ENCODE measurements around the gene UBL3.

Gene UBL3, protein sequence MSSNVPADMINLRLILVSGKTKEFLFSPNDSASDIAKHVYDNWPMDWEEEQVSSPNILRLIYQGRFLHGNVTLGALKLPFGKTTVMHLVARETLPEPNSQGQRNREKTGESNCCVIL

DNA sequence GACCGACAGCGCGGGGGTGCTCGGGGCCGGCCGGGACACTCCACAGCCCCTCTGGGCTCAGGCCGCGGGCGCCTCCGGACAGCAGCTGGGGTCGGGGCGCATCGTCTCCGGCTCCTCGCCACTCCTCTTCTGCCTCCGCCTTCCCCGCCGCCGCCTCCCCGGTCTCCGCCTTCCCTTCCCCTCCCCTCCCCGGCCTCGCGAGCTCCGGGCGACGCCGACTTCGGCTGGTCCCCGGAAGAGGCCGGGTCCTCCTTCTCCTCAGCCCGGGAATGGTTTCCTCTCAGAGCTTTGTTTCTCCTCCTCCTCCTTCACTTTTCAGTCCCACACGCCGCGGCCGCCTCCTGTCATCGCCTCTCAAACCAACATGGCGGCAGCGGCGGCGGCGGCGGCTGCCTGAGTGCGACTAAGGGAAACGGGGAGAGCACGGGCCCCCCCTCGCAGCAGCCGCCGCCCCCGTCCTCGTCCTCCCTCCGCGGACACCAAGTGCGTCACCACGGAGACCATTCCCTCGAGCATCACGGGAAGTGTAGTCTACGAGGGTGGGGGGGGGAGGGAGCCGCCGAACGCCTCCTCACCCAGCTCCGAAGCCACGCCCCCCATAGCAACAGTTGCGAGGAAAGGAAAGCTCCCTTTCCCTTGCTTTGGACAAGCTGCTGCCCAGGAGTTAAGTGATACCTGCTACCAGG lies at the start of gene UBL3:
UBL3 (minus strand) TSS at position 405 of the 686 bp plus-strand sequence. CDS start 1,079 bp downstream, outside the sequence.
- peak; percentile 99 for DNase-seq (ENCODE audit: low read depth, low spot score)

DNA sequence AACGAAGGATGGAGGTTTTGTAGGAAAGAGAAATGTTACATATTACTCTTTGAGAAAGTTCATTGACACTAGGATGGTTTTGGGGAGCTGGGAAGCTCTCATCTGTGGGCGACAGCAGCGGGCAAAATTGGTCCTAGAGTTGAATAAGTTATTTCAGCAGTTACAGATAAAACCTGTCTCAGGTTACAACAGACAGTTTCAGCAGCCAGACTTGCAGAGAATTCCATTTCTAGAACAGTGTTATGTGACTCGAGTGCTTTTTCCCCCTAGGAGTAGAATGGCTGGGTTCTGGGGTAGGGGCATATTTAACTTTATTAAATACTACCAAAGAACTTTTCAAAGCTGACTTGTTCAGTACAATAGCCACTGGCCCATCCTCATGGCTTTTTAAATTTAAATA lies 46.7 kb upstream of the UBL3 start:
- no peak for DNase-seq (ENCODE audit: low read depth, low spot score)

DNA sequence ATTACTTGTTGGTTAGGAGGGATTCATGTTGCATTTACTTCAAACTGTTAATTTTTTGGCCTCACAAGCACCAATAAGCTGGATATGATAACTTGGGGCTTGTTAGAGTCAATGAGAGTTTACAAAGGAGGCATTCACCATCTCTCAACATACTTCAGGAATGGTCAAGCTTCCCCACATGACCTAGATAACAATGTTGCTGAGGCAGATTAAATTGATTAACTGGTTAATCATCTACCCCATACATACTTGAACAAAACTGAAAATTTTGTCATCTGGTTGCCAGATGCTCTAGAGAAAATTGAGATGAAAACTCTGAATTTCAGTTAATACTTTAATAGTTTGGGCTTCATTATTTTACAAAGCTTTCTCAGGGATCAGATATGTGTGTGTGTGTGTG lies 43.0 kb upstream of the UBL3 start:
- DNase-seq (ENCODE audit: low read depth, low spot score) = no peak

DNA sequence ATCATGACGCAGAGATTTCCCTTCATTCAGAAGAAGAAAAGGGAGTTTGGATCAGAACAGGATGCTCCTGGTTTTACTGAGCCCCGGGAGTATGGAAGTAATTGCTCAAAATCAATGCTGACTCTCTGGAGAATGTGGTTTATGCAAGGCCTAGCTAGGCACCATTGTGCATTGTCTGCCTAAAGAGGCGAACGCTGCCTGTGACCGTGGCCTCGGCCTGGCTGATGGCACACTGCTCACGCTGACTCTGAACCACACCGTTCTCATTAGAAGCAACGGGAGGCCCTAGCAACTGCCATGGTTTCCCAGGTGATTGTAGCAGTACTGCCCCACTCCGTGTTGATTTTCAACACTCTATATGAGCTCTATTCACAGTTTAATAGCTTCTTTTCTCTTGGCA lies 41.7 kb upstream of the UBL3 start:
- DNase-seq (ENCODE audit: low read depth, low spot score) = no peak

DNA sequence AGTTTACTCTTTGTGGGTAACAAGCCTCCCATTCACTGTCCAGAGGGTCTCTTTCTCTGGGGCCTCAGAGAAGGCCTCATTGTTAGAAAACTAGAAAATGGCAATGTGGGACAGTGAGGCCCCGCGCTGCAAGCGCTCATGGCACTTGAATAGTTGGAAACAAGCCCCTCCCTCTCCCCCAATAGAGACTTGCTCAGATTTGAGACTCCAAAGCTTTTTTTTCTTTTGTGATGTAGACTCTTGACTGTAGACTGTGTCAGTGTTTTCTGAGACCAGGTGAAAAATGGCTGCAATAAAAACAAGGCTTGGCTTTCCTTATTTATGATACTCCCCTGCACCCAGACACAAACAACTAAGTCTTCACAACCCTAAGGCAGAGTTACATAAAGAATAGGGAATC lies 38.7 kb upstream of the UBL3 start:
- DNase-seq (ENCODE audit: low read depth, low spot score) = no peak

DNA sequence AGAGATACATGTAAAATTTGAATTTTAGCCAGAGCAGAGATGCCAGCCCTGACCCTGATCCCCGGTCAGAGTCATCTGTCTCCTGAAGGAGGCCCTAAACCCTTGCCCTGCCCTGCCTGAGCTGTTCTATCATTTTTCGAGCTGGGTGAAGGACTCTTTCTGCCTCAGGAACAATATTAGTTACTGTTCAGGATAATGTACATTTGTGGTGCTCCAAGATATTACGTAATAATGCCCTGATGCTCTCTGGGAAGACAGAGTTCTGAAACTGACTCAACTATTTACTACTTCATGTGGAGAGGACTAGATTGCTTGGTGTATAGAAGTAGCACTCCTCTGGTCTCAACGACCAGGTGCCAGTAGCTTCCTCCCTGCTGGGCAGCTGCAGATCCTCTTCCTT lies 37.9 kb upstream of the UBL3 start:
- no peak for DNase-seq (ENCODE audit: low read depth, low spot score)

DNA sequence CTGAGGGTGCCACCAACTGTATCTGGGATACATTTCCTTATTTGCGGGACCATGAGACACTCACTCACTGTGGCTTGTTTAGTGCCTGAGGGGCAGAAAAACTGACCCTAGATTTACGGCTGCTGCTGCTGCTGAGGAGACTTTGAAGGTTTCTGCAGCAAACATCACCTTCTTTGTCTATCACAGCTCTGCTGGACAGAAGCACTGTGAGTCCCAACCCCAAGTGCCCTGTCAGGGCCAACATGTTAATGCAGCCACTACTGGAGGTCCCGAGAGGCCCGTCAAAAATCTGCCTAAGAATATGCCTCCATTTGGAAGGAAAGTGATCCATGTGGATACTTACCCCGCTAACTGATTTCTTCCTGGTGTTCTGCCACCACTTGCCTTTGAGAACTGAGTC lies 37.3 kb upstream of the UBL3 start:
- DNase-seq (ENCODE audit: low read depth, low spot score) = no peak

DNA sequence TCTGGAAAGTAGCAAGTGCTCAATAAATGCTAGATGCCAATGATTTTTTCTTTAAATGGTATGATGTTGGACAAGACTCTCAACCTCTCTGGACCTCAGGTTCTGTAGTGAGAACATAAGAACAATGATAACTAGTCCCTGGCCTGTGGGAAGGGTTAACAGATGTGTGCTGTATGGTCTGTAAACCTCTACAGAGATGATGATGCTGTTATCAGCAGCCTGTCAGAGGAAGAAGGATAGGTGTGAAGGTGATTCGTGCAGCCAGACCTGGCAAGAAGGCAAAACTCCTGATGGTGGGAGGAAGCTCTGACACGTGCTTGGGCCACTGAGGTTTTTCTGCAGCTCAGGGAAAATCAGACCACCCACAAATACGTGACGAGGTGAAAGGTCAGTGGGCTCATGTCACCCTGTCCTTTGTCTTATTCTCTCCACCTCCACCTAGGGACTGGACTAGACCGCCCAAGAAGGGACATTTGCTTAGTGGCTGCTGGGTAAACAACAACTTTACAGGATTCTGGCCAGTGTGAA lies 36.7 kb upstream of the UBL3 start:
- DNase-seq (ENCODE audit: low read depth, low spot score) = no peak

DNA sequence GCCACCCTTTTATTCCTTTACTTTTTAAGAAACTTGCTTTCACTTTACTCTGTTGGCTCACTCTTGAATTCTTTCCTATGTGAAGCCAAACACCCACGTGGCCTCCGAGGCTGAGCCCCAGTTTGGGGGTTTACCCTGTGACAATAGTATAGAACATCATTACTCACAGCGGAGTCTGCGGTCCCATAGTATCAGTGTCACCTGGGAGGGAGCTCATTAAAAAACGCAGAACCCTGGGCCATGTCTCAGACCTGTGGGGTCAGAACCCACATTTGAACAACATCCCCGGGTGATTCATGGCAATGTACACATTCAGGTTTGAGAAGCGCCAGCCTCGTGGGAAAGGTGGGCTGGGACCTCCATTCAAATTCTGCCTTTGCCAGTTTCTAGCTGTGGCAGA lies 36.0 kb upstream of the UBL3 start:
- DNase-seq (ENCODE audit: low read depth, low spot score) = no peak

DNA sequence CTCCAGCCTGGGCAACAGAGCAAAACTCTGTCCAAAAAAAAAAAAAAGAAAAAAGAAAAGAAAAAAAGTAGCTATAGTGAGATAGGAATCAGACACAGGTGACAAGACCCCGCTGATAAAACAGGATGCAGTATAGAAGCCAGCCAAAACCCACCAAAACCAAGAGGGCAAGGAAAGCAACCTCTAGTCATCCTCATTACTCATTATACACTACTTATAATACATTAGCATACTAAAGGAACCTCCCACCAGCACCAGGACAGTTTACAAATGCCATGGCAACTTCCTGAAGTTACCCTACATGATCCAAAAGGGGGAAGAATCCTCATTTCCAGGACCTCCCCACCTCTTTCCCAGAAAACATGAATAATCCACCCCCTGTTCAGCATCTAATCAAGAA lies 35.6 kb upstream of the UBL3 start:
- no peak for DNase-seq (ENCODE audit: low read depth, low spot score)

DNA sequence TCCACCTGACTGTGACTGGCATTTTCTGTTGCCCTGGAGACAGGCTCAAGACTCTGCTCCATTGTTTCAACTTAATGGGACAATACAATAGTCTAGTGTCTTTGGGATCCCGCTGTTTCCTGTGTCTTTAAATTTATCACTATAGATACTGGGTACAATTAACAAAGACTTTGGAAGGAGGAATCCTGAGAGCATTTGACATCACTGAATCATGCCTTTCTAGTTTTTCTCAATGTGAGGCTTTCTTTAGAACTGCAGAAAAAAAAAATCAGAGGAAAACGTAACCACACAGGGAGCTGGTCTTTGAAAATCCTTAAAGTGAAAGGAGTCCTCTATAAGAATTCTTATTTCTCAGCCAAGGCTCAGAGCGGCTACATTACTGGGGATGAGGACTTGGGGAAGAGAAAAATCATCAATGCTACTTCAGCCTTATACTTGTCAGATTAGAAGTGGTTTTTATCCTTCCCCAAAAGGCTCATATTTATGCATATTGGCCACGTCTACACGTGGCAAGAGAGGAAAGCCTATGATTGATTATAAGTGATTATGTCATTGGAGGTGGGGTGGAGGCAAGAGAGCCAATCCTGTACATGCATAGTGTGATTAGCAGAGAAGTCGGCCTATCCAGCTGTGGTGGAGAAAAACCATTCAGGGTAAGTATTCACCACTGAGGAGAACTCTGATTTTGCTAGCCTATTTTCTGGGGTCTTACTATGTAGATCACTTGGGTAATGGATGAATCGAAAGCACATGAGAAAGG lies 34.4 kb upstream of the UBL3 start:
- peak; percentile 45 for DNase-seq (ENCODE audit: low read depth, low spot score)

DNA sequence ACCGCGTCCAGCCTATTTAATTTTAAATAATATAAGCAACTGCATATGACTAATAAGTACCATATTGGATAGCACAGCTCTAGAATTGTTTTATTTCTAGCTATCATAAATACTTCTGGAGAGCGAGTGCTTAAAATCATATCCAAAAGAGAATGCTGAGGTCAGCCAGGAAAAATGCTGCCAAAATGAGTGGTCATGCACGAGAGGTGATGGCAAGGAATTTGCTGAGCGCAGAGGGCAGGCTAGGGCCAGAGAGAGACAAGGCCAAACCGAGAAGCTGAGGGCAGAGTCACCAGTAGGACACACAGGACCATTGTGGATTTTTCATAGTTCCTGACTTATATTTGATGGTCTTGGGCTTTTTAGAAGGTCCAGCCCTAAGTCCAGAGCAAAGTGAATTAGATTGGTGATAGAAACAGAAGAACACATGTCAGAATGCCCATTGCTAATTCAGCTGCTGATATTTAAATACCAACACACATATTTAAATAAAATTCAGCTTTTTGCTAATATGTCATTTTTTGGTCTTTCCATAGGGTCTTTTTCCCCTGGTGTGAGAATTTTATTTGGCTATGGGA lies 33.6 kb upstream of the UBL3 start:
- no peak for DNase-seq (ENCODE audit: low read depth, low spot score)

DNA sequence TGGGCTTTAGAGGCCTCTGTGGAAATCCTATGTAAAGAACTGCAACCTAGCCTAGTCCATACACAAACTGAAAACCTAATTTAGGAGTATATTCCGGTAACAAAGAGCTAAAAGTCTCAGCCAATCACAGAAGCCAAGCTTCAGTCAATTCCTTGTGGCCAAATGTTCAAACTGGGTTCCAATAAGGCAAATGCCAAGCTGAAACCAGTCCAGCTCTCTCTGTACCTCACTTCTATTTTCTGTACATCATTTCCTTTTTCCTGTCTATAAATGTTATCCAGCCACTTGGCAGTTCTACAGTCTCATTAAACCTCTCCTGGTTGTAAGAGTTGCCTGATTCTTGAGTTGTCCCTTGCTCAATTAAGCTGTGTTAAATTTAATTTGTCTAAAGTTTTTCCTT lies 31.7 kb upstream of the UBL3 start:
- DNase-seq (ENCODE audit: low read depth, low spot score) = no peak

DNA sequence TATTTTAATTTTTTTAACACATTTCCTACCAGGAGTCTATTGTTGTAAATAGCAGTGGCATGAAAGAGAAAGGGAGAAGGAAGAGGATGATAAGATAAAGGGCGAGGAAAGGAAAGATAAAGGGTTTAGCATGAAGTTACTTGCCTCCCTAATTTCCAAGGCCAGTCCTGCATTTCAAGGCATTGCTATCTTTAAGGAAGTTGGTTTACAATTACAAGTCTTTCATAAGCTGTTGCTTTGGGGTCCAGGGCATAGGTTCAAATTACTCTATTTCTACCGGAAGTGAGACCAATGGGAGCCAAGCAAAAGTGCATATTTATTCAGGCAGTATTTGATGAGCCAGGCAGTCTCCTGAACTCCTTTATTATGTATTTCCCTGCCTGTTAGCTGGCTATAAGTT lies 27.7 kb upstream of the UBL3 start:
- DNase-seq (ENCODE audit: low read depth, low spot score) = no peak

DNA sequence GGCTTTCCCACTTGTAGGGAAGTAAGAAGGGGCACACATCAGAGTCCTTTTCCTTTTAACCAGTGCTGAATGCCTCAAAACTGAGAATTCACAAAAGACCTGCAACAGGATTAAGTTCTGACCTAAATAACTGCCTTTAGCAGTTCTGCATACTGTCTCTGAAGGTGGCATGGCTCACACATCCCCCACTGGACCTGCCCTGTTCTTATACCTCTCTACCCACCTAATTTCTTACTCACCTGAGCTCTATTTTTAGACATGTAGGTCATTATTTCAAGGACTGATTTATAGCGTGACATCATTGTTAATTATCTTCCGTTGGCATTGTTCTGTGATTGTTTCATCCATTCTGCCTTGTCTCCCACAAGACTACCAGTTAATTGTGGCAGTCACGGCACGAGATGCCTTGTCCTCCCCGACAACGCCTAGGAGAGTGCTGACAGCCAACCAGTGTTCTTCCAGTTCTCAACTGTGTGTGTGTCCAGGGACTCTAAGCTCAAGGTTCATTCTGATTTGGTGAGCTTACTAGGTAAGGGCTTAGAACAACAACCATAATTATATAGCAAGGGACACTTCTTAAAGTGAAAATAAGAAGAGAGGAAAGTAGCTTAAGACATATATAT lies 27.1 kb upstream of the UBL3 start:
- DNase-seq (ENCODE audit: low read depth, low spot score) = no peak

DNA sequence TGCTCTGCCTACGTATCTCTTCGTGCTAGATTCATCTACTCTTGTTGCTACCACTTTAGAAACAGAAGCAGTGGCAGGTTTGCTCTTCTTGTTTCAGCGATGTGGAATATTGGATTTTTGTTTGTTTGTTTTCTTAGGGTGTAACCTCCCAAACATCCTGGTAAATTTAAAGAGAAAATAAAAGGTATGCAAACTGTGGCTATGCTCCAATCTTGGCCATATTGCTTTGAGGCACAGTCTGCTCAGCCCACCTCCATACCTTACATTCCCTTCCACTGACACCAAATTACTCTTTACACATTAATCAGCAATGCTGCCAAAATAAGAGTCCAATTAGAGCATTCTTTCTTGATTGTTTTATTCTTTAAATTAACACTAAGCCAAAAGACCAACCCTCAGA lies 25.2 kb upstream of the UBL3 start:
- no peak for DNase-seq (ENCODE audit: low read depth, low spot score)

DNA sequence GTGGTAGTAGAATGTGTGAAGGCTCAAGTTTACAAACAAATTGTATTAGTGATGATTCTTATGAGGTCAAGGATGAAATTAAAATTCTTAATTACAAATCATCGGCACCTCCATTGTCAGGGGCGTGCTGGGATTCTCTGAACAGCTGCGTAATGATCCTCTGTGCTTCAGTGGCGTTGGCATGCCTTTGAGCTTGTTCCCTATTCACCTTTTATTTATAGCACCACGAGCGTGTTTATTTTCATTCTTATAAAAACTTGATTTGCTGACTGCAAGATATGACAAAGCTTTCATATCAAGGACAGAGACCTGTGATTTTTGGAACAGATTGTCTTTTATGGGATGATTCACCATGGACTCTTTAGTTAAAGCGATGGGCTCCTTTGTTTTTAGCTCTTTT lies 18.2 kb upstream of the UBL3 start:
- DNase-seq (ENCODE audit: low read depth, low spot score) = no peak

DNA sequence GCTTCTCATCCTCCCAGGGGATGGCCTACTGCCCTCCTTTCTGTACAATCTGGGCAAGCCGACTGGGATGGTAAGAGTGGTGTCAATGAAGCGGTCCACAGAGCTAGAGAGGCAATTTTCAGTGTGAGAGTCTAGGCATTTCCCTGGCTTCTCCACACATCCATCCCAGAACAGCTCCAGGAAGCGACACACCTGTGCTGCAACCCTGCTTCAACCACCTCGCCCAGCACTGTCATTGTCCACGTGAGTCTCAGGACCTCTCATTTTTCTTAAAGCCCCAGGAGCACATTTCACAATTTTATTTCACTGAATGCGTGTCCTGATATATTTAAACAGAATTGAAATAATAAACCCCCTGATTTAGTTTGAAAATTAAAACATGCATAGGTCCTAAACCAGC lies 15.5 kb upstream of the UBL3 start:
- DNase-seq (ENCODE audit: low read depth, low spot score) = no peak

DNA sequence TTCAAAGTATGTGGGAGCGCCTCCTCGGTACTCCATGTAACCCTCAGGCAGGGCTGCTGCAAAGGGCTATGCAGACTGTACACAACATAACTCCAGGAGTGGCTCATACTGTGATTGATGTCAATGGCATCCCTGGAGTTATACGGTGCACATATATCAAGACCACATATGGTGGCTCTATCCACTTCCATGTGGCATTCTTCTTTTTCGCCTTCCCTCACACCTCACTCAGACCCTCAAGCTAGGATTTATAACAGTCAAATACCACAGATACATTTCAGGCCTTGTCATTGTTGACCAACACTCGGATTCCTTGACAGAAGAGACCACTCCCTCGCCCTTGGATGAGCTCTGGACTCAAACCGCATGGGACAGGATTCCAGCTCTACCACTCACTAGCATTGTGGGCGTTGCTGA lies 11.3 kb upstream of the UBL3 start:
- peak; percentile 75 for DNase-seq (ENCODE audit: low read depth, low spot score)

DNA sequence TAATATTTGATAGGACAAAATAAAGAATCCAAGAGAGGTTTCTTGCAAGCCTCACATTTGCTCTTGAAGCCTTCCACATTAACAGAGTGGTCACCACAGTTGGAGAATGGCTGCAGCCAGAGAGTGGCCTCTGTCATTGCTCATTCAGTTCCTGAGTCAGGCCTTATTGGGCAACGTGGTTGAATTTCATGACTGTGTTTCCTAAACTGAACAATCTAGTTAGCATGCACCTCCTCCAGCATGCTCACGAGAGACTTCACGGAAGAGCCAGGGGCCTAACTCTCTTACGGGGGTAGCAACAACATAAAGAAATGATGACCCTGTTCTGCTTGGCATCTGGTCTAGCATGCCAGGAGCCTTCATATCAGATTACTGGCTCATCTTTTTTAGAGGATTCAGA lies 9.6 kb upstream of the UBL3 start:
- peak; percentile 23 for DNase-seq (ENCODE audit: low read depth, low spot score)

DNA sequence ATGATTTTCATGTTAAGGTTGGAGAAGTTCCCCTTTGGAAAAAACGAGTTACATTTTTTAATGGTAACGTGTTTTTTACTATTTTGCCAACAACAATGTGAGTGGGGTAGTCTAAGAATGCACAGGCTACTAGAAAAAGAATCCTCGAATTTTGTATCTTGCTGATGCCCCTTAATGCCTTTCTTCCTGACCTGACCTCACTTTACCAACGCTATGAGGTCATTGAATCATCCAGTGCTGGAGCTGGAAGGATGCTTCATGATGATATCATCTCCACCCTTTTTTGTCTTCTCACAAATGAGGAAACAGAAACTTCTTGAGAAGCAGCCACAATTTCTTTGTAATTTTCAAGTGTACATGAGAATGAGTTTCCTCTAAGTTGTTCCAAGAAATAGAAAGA lies 8.2 kb upstream of the UBL3 start:
- no peak for DNase-seq (ENCODE audit: low read depth, low spot score)

DNA sequence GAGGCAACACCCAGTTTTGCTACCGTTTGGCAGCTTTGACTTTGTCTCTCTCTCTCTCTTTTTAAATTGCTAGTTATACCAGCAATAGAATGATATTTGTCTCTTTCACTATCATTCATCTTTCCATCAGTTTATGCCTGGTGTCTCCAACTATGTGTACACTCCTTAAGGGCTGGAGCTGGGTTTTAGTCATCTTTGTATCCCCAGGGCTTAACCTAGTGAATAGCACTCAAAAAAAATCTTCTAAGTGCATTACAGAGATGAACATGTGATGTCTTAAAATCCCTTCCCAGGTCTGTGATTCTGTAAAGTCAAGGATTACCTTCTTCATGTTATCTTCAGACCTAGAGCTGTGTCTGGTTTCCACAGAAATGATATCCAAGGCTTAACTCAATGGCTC lies 7.8 kb upstream of the UBL3 start:
- DNase-seq (ENCODE audit: low read depth, low spot score) = no peak

All from astrocyte of the hippocampus (primary cell).